ENCODE data around the gene VPS26C.
"Not testable (repeated sequence)": the region's sequence is repeated elsewhere in the genome, so short reads cannot be mapped to it uniquely, and the experiment has no call there.

VPS26C gene

GRCh38 chr21:37267269-37268185 is at the start of gene VPS26C:
Gene VPS26C (minus strand): TSS chr21:37267334. CDS start chr21:37267294, 40 bp downstream.
- peak; percentile 82 for DNase-seq (ENCODE audit: low spot score)

DNA sequence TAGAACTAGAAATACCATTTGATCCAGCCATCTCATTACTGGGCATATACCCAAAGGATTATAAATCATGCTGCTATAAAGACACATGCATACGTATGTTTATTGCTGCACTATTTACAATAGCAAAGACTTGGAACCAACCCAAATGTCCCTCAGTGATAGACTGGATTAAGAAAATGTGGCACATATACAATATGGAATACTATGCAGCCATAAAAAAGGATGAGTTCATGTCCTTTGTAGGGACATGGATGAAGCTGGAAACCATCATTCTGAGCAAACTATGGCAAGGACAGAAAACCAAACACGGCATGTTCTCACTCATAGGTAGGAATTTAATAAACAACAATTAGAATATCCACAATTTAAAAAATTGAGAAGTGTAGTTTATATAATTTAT is 48.9 kb upstream of the VPS26C start:
- DNase-seq (ENCODE audit: low spot score); FAIRE-seq: not testable (repeated sequence)

More at GRCh38 chr21:37267269-37268185, at the start of gene VPS26C:
- FAIRE-seq = no peak

DNA sequence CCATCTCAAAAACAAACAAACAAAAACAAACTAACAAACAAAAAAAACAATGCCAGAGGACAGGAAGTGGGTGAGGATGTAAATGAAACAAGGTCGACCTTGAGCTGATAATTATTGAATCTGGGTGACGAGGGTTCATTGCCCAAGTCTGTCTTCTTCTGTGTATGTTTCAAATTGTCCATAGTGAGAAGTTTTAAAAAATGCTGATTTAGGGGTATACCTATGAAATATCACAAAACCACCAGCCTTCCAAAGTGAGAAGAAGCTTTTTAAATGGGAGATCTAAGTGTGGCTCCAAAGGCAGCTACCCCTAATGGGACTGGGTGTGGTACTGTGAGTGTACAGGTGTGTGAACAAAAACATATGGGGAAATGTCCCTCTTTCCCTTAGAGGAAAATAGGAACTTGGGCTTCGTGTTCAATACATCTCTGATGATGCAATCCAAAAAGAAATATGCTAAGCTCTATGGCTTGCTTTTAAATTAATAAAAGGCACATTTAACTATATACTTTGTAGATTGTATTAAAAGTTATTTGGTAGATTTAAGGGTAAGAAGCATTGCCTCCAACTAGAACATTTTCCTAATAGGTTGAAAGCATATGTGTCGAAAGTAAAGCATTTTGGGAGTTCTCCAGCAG is 33.1 kb upstream of the VPS26C start:
- FAIRE-seq (no peak), DNase-seq (ENCODE audit: low spot score) (no peak)

- FAIRE-seq = no peak
- DNase-seq (ENCODE audit: low spot score) = no peak
These were observed 30.2 kb upstream of the VPS26C start for GRCh38 chr21:37297364-37297763.

- FAIRE-seq (no peak), DNase-seq (ENCODE audit: low spot score) (no peak)
These were observed 27.5 kb upstream of the VPS26C start for GRCh38 chr21:37294679-37295078.

GRCh38 chr21:37292941-37293340 is 25.8 kb upstream of the VPS26C start:
- no peak for FAIRE-seq
- DNase-seq (ENCODE audit: low spot score) = no peak

DNA sequence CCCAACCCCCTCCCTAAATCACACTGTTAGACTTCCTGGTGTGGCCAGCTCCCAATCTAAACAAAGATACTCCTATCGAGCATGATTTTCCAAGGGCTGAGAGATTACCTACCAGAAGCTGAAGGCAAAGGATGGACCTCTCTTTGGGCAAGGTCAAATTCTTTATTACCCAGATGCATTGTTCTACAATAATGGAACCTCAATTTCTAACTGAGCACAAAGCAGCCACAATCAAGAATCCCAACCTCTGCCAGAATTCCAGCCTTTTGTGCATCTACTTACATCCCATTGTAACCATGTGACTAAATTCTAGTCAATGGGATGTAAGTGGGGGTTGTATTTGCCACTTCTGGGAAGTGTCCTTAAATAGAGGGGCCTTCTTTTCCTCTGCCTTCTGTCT is 24.9 kb upstream of the VPS26C start:
- no peak for DNase-seq (ENCODE audit: low spot score)
- FAIRE-seq = no peak

DNA sequence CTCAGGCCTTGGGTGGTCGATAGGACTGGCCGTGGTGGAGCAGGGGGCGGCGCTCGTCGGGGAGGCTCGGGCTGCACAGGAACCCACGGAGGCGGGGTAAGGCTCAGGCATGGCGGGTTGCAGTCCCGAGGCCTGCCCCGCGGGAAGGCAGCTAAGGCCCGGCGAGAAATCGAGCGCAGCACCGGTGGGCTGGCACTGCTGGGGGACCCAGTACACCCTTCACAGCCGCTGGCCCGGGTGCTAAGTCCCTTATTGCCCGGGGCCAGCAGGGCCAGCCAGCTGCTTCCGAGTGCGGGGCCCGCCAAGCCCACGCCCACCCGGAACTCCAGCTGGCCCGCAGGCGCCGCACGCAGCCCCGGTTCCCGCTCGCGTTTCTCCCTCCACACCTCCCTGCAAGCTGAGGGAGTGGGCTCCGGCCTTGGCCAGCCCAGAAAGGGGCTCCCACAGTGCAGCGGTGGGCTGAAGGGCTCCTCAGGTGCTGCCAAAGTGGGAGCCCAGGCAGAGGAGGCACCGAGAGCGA is 16.1 kb upstream of the VPS26C start:
- not testable (repeated sequence) for DNase-seq (ENCODE audit: low spot score); FAIRE-seq

GRCh38 chr21:37282602-37283001 is 15.5 kb upstream of the VPS26C start:
- not testable (repeated sequence) for FAIRE-seq; DNase-seq (ENCODE audit: low spot score)

- FAIRE-seq (no peak), DNase-seq (ENCODE audit: low spot score) (no peak)
These were observed 14.9 kb upstream of the VPS26C start for GRCh38 chr21:37281993-37282392.

GRCh38 chr21:37281579-37281978 is 14.4 kb upstream of the VPS26C start:
- DNase-seq (ENCODE audit: low spot score) = no peak
- FAIRE-seq = no peak

DNA sequence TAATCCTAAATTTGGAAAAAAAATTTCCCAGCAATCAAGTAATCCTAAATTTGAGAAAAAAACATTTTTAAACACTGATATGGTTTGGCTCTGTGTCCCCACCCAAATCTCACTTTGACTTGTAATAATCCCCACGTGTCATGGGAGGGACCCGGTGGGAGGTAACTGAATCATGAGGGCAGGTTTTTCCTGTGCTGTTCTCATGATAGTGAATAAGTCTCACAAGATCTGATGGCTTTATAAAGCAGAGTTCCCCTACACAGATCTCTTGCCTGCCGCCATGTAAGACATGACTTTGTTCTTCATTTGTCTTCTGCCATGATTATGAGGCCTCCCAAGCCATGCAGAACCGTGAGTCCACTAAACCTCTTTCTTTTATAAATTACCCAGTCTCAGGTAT is 12.1 kb upstream of the VPS26C start:
- FAIRE-seq; DNase-seq (ENCODE audit: low spot score): not testable (repeated sequence)

GRCh38 chr21:37278199-37278598 is 11.1 kb upstream of the VPS26C start:
- DNase-seq (ENCODE audit: low spot score) (no peak), FAIRE-seq (no peak)

- FAIRE-seq = no peak
- DNase-seq (ENCODE audit: low spot score) = no peak
These were observed 9.2 kb upstream of the VPS26C start for GRCh38 chr21:37276377-37276776.

DNA sequence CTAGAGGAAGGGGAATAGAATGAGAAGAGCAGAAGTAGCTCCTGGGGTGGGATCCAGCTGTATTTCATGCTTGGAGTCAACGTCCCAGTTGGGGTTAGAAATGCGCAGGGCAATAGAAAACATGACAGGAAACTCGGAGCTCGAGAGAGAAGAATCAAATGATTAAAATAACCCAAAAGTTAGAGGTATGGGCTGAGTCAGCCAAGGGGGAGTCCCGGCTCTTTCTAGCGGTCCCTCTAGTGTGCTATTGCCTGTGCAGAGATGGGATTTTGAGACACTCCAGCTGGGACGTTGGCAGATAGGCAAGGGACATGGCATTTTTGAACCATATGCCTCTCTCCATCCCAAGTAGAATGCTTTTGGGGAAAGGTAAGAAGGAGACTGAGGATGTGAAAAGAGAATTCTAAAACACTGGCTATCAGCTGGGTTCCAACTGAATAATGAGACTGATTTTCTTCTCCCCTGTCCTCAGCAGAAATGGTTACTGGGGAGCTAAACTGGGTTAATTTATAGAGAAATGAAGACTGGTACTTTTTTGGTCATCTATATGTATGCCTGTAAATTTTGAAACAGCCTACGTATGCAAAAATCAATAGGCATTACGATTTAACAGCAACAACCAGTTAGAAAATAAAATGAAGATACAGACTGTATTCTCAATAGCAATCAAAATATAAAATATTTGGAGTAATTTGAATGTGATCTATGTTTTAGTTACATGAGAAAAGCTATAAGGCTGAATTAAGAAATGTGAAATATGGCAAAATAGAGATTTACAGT is 7.0 kb upstream of the VPS26C start:
- DNase-seq (ENCODE audit: low spot score) (no peak), FAIRE-seq (no peak)

GRCh38 chr21:37273440-37273839 is 6.3 kb upstream of the VPS26C start:
- no peak for DNase-seq (ENCODE audit: low spot score)
- no peak for FAIRE-seq

DNA sequence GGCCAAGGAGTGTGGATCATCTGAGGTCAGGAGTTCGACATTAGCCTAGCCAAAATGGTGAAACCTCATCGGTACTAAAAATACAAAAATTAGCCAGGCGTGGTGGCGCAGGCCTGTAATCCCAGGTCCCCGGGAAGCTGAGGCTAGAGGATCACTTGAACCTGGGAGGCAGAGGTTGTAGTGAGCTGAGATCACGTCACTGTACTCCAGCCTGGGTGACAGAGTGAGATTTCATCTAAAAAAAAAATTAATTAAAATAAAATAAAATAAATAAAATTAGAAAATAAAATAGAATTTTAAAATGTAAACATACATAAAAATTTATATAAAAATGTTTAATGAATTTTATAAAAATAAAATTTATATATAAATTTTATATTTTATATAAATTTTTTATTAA is 5.8 kb upstream of the VPS26C start:
- FAIRE-seq = no peak
- no peak for DNase-seq (ENCODE audit: low spot score)

DNA sequence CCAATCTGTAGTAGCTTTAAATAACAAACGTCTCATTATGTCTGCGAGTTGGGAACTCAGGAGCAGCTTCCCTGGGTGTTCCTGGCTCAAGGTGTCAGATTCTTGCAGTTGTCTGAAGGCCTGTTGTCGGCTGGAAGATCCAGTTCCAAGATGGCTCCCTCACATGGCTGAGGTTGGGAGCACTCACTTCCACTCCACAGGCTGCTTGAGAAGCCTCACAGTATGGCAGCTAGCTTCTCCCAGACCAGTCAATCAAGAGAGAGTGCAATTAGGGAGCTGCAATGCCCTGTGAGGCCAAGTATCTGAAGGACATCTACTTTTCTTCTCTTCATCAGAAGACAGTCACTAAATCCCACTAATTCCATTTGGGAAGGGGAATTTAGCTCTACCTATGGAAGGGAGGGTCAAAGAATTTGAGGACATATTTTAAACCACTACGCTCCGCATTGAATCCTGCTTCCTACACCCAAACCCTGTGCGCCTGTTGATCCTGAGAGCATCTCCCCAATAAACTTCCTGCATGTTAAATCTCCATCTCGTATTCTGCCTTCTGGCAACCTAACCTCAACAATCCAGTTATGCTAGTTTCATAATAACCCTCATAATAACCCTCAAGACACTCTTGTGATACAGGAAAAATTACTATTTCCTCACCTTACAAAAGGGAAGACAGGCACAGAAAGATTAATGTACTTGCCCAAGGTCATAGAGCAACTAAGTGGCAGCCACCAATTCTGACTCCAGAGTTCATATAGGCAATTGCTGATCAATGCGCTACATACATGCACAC is 3.6 kb upstream of the VPS26C start:
- no peak for FAIRE-seq
- no peak for DNase-seq (ENCODE audit: low spot score)

GRCh38 chr21:37269481-37269880 is 2.3 kb upstream of the VPS26C start:
- DNase-seq (ENCODE audit: low spot score) = no peak
- FAIRE-seq = no peak

DNA sequence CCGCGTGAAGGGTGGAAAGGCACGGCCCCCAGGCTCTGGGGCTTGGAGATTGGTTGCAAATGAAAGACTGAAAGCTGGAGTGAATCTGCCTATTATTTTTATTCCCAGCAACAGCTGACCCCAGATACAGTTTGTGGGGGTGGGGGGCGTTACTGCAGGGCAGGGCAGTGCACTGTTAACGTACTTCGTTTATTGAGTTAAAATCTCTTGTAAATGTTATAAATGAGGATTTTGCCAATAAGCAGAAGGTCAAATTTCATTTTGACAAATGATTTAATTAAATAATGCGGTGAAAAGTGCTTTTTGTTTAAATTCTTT is 1.0 kb upstream of the VPS26C start:
- FAIRE-seq = no peak

More for the DNA sequence above, 1.0 kb upstream of the VPS26C start:
- DNase-seq (ENCODE audit: low spot score) = no peak
